ENCODE measurements around the gene NRXN3.

The NRXN3 gene

DNA sequence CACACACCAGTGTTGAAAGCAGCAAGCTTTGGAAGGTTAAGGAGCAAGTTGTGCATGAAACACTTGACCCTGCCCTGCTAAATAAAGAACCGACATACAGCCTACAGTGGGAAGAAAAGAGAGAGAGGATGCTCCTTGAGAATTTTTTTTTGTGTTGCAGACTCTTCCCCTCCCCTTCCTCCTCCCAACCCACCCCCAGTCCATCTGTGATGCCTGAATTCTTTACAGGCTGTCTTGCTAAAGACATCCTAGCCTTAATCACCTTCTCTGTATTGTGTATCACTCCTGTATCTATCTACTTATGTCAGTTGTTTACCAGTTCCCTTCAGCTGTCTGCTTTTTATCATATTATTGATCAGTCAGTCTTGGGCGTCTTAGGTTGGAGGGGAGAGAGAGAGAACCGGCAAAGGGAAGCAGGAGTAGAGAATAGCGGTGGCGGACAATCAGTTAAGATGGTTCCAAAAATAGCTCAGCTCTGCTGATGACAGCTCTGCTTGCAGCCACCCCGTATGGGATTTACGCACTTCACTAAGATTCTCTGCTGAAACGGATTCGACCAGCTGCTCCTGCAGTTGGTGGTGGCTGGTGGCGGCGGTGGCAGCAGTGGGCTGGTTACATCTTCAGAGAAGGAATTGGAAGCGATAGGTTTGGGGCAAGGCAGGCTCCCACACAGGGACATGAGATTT, 664.7 kb downstream of the NRXN3 start:
- no peaks in the 10 kb centered on the region for H3K27me3 ChIP-seq (ENCODE audit: low read length)

DNA sequence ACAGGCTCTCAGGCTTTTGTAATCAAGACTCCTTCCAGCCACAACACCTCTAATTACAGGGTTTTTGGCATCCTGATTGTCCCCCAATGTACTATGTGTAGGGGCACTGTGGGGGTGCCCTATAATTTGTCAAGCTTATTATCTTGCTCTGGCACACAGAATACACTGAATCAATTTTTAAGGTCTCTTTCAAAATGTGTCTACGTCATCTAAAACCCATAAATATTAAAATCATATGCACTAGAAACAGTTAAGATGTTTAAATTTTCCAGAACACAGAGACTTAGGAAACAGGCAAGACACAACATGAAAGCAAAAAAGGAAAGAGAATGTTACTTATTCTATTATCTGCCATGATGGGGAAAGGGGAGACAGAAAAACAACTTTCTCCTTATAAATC, 665.7 kb downstream of the NRXN3 start:
- H3K36me3 ChIP-seq (ENCODE audit: low read length), result no peaks in the 10 kb centered on the region
- H3K79me2 ChIP-seq (ENCODE audit: insufficient read depth, low read length), result no peaks in the 10 kb centered on the region
- H3K4me3 ChIP-seq (ENCODE audit: insufficient read depth, low read length, poor library complexity, severe bottlenecking), result no peak overlapping the region
- no peak overlapping the region for H3K4me2 ChIP-seq (ENCODE audit: low read depth, low read length, poor library complexity, severe bottlenecking)
- TF ChIP-seq, protein P1, sequence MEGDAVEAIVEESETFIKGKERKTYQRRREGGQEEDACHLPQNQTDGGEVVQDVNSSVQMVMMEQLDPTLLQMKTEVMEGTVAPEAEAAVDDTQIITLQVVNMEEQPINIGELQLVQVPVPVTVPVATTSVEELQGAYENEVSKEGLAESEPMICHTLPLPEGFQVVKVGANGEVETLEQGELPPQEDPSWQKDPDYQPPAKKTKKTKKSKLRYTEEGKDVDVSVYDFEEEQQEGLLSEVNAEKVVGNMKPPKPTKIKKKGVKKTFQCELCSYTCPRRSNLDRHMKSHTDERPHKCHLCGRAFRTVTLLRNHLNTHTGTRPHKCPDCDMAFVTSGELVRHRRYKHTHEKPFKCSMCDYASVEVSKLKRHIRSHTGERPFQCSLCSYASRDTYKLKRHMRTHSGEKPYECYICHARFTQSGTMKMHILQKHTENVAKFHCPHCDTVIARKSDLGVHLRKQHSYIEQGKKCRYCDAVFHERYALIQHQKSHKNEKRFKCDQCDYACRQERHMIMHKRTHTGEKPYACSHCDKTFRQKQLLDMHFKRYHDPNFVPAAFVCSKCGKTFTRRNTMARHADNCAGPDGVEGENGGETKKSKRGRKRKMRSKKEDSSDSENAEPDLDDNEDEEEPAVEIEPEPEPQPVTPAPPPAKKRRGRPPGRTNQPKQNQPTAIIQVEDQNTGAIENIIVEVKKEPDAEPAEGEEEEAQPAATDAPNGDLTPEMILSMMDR (IDR thresholded peaks at IDR 0.05; ENCODE audit: insufficient read depth, low read length, poor library complexity, severe bottlenecking), result no peak
- no peak for TF ChIP-seq EZH2phosphoT487 (conservative IDR thresholded peaks at IDR 0.05; ENCODE audit: low read length)
- no peaks in the 10 kb centered on the region for H3K27me3 ChIP-seq (ENCODE audit: low read length)
- no peak overlapping the region for H3K9ac ChIP-seq (ENCODE audit: low read length)
- no peaks in the 10 kb centered on the region for H3K9me3 ChIP-seq (ENCODE audit: insufficient read depth, low read length)
- no peaks in the 10 kb centered on the region for H4K20me1 ChIP-seq (ENCODE audit: low read depth, low read length)
- H3K27ac ChIP-seq (ENCODE audit: low read depth, low read length), result no peak overlapping the region
- H3K9me2 ChIP-seq (replicated peaks; ENCODE audit: insufficient read depth, low read length), result no peaks in the 10 kb centered on the region
- H2AFZ ChIP-seq (ENCODE audit: low read depth, low read length, severe bottlenecking), result no peak overlapping the region
- no peaks in the 10 kb centered on the region for H3F3A ChIP-seq (ENCODE audit: insufficient read depth)

More for the DNA sequence above, 664.7 kb downstream of the NRXN3 start:
- Histone ChIP-seq H3K79me2 (ENCODE audit: insufficient read depth, low read length) (no peaks in the 10 kb centered on the region), H2AFZ (ENCODE audit: low read depth, low read length, severe bottlenecking) (no peak overlapping the region), H4K20me1 (ENCODE audit: low read depth, low read length) (no peaks in the 10 kb centered on the region), H3K9ac (ENCODE audit: low read length) (no peak overlapping the region), H3K4me2 (ENCODE audit: low read depth, low read length, poor library complexity, severe bottlenecking) (no peak overlapping the region), H3K27ac (ENCODE audit: low read depth, low read length) (no peak overlapping the region), H3F3A (ENCODE audit: insufficient read depth) (no peaks in the 10 kb centered on the region), H3K36me3 (ENCODE audit: low read length) (no peaks in the 10 kb centered on the region), H3K9me2 (replicated peaks; ENCODE audit: insufficient read depth, low read length) (no peaks in the 10 kb centered on the region), H3K4me3 (ENCODE audit: insufficient read depth, low read length, poor library complexity, severe bottlenecking) (no peak overlapping the region), H3K9me3 (ENCODE audit: insufficient read depth, low read length) (no peaks in the 10 kb centered on the region)
- no peak for TF ChIP-seq EZH2phosphoT487 (conservative IDR thresholded peaks at IDR 0.05; ENCODE audit: low read length)
- TF ChIP-seq, protein P1 (IDR thresholded peaks at IDR 0.05; ENCODE audit: insufficient read depth, low read length, poor library complexity, severe bottlenecking), result no peak

DNA sequence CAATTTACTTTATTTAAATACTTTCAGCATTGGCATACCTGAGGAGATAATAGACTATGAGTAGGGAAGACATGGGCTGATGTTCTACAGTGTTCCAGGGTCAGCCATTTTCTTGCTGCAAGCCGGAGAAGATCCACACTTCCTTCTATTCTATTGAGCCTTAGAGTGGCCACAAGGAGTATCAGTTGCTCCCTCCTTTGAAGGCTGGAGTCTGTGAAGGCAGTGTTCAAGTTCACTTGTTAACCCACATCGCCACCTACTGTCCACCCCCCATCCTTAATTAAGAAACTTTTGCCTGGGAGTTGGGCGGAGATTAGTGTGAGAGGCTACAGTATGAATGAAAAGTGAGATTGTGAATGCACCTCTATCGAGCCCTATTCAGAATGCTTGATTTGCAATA, 666.6 kb downstream of the NRXN3 start:
- no peaks in the 10 kb centered on the region for H3K27me3 ChIP-seq (ENCODE audit: low read length)
- no peaks in the 10 kb centered on the region for H3K9me2 ChIP-seq (replicated peaks; ENCODE audit: insufficient read depth, low read length)
- H3K4me2 ChIP-seq (ENCODE audit: low read depth, low read length, poor library complexity, severe bottlenecking), result no peak overlapping the region
- H3K9ac ChIP-seq (ENCODE audit: low read length), result no peak overlapping the region
- H4K20me1 ChIP-seq (ENCODE audit: low read depth, low read length), result no peaks in the 10 kb centered on the region
- H3K27ac ChIP-seq (ENCODE audit: low read depth, low read length), result no peak overlapping the region
- H3F3A ChIP-seq (ENCODE audit: insufficient read depth), result no peaks in the 10 kb centered on the region
- no peaks in the 10 kb centered on the region for H3K9me3 ChIP-seq (ENCODE audit: insufficient read depth, low read length)
- no peak overlapping the region for H3K4me3 ChIP-seq (ENCODE audit: insufficient read depth, low read length, poor library complexity, severe bottlenecking)
- no peaks in the 10 kb centered on the region for H3K79me2 ChIP-seq (ENCODE audit: insufficient read depth, low read length)
- TF ChIP-seq, protein P1 (IDR thresholded peaks at IDR 0.05; ENCODE audit: insufficient read depth, low read length, poor library complexity, severe bottlenecking), result peak; percentile 31
- no peak for TF ChIP-seq EZH2phosphoT487 (conservative IDR thresholded peaks at IDR 0.05; ENCODE audit: low read length)
- H2AFZ ChIP-seq (ENCODE audit: low read depth, low read length, severe bottlenecking), result no peak overlapping the region
- H3K36me3 ChIP-seq (ENCODE audit: low read length), result no peaks in the 10 kb centered on the region
